H1 (cell line): ENCODE results near the gene PC. TPM values are rescaled to one million over a fixed set of nuclear protein-coding genes. Genes with fewer than 3 reads are reported as not detected.

Experiments used
- BCL11A ChIP-seq, 2 experiments: IDR thresholded peaks; one replicate each; pipeline ENCODE4 v1.6.1; 2011; ENCODE audit warnings: low read depth in 2 of 2, low read length in 2 of 2, mild to moderate bottlenecking in 2 of 2
- CREB1 ChIP-seq: IDR thresholded peaks from 2 replicates; pipeline ENCODE4 v1.6.1; 2012; ENCODE audit warnings: inconsistent platforms
- EP300 ChIP-seq, 2 experiments: IDR thresholded peaks; 1 replicate in 1 of 2; 2 replicates in 1 of 2; pipeline ENCODE4 v1.6.1; 2011 to 2012; ENCODE audit warnings: low read depth in 2 of 2, low read length in 2 of 2, mild to moderate bottlenecking in 2 of 2, borderline replicate concordance in 1 of 2, inconsistent platforms in 1 of 2, moderate library complexity in 1 of 2
- GABPA ChIP-seq: IDR thresholded peaks from 2 replicates; pipeline ENCODE4 v1.6.1; 2011; ENCODE audit warnings: mild to moderate bottlenecking, low read length, moderate library complexity, borderline replicate concordance; ENCODE audit not compliant: insufficient read depth
- KDM5A ChIP-seq: fragments of 200-600 bp; IDR thresholded peaks from 2 replicates; pipeline ENCODE4 v1.7.1; 2012; ENCODE audit warnings: mild to moderate bottlenecking, low read length, inconsistent platforms, mixed read lengths
- RXRA ChIP-seq: IDR thresholded peaks from 2 replicates; pipeline ENCODE4 v1.6.1; 2011; ENCODE audit warnings: low read depth, mild to moderate bottlenecking, low read length, moderate library complexity; ENCODE audit not compliant: insufficient read depth
- TEAD4 ChIP-seq: IDR thresholded peaks from 2 replicates; pipeline ENCODE4 v1.6.1; 2012; ENCODE audit warnings: low read depth, low read length, inconsistent platforms, mixed read lengths
- polyA plus RNA-seq, 7 experiments: library from polyadenylated mRNA; depleted of rRNA in 3 of 7; stranded (reverse) in 5 of 7; unstranded in 2 of 7; fragments of >200 nt in 5 of 7; fragments of 200-250 nt in 2 of 7; gene quantifications; 1 replicate in 5 of 7; 2 replicates in 1 of 7; 4 replicates in 1 of 7; pipeline versions ENCODE4 v1.2.1 to v1.2.3, GENCODE V29; 2011 to 2013; ENCODE audit warnings: missing spikeins in 2 of 7, mixed read lengths in 2 of 7
- total RNA-seq: library from RNA; stranded (reverse); fragmentation: NEBNext Ultra II Directional; extraction: Animal tissue kit (Norgen Biotek cat#: 25700); gene quantifications from 2 replicates; pipeline ENCODE4 v1.2.1, GENCODE V29; 2021

Gene PC
- total and polyA plus RNA-seq, 2 of the 8 experiments (the other 6 are each of a cell fraction or from before 2014, with no cell fraction given): 11.5 to 27.5 TPM

GRCh38 chr11:66856496-66857233, 101.5 kb downstream of the PC start, which contains the start of gene LRFN4 (continued):
- no peak for TF ChIP-seq TEAD4
- TF ChIP-seq KDM5A: no peak
- no peak for TF ChIP-seq CREB1
- TF ChIP-seq BCL11A (IDR thresholded peaks at IDR 0.05; ENCODE audit: low read depth in 2 of 2, low read length in 2 of 2): no peak
- no peak for TF ChIP-seq EP300 (IDR thresholded peaks at IDR 0.05; ENCODE audit: borderline replicate concordance in 1 of 2, low read depth in 2 of 2, low read length in 2 of 2)
- no peak for TF ChIP-seq RXRA
- no peak for TF ChIP-seq GABPA
